ENCODE data around the gene MYBPH. TPM values are rescaled to one million over a fixed set of nuclear protein-coding genes. Genes with fewer than 3 reads are reported as not detected.

The MYBPH gene
- total RNA-seq, 1 donor from 2014 or later = not detected

GRCh38 chr1:203167913-203168200 lies 7.8 kb downstream of the MYBPH start:
- H3K4me3 ChIP-seq (ENCODE audit: insufficient read depth, low read depth, low read length) = no peak overlapping the region
- no peaks in the 10 kb centered on the region for H3K4me1 ChIP-seq (ENCODE audit: insufficient read depth, low read length)
- H3K27ac Mint-ChIP-seq (ENCODE audit: unreplicated experiment) = no peak overlapping the region
- no peaks in the 10 kb centered on the region for H3K36me3 ChIP-seq (ENCODE audit: insufficient read depth, low read length)
- H3K27ac ChIP-seq (ENCODE audit: low read depth, low read length) = no peak overlapping the region
- H3K4me2 ChIP-seq (ENCODE audit: low read length) = no peak overlapping the region
- H3K9me3 Mint-ChIP-seq (ENCODE audit: unreplicated experiment) = peaks cover 17% of the 10 kb centered on the region
- peaks cover 58% of the 10 kb centered on the region for H3K27me3 Mint-ChIP-seq (ENCODE audit: low read depth, unreplicated experiment)
- peaks cover 2% of the 10 kb centered on the region for H3K27me3 ChIP-seq (ENCODE audit: insufficient read depth, low read length)
- peaks cover 3% of the 10 kb centered on the region for H4K20me1 ChIP-seq (ENCODE audit: insufficient read depth, low read length)
- no peak for DNase-seq (ENCODE audit: low read depth)
- no peak for TF ChIP-seq EZH2 (IDR thresholded peaks at IDR 0.05; ENCODE audit: insufficient read depth, low read length)
- TF ChIP-seq, protein P1, sequence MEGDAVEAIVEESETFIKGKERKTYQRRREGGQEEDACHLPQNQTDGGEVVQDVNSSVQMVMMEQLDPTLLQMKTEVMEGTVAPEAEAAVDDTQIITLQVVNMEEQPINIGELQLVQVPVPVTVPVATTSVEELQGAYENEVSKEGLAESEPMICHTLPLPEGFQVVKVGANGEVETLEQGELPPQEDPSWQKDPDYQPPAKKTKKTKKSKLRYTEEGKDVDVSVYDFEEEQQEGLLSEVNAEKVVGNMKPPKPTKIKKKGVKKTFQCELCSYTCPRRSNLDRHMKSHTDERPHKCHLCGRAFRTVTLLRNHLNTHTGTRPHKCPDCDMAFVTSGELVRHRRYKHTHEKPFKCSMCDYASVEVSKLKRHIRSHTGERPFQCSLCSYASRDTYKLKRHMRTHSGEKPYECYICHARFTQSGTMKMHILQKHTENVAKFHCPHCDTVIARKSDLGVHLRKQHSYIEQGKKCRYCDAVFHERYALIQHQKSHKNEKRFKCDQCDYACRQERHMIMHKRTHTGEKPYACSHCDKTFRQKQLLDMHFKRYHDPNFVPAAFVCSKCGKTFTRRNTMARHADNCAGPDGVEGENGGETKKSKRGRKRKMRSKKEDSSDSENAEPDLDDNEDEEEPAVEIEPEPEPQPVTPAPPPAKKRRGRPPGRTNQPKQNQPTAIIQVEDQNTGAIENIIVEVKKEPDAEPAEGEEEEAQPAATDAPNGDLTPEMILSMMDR (IDR thresholded peaks at IDR 0.05; ENCODE audit: insufficient read depth, low read depth, low read length) = no peak
- H3K4me1 Mint-ChIP-seq (ENCODE audit: low read depth, unreplicated experiment) = peaks cover 5% of the 10 kb centered on the region
- H3K79me2 ChIP-seq (ENCODE audit: insufficient read depth, low read length) = no peaks in the 10 kb centered on the region
- FAIRE-seq = no peak
- H3K9me3 ChIP-seq (ENCODE audit: insufficient read depth, low read depth, low read length) = no peaks in the 10 kb centered on the region
- H3K9ac ChIP-seq (ENCODE audit: low read length) = no peak overlapping the region
- peaks cover 24% of the 10 kb centered on the region for H3K36me3 Mint-ChIP-seq (ENCODE audit: low read depth, unreplicated experiment)
- no peak overlapping the region for H3K4me3 Mint-ChIP-seq (ENCODE audit: unreplicated experiment)
- no peak overlapping the region for H2AFZ ChIP-seq (ENCODE audit: low read depth, low read length)

DNA sequence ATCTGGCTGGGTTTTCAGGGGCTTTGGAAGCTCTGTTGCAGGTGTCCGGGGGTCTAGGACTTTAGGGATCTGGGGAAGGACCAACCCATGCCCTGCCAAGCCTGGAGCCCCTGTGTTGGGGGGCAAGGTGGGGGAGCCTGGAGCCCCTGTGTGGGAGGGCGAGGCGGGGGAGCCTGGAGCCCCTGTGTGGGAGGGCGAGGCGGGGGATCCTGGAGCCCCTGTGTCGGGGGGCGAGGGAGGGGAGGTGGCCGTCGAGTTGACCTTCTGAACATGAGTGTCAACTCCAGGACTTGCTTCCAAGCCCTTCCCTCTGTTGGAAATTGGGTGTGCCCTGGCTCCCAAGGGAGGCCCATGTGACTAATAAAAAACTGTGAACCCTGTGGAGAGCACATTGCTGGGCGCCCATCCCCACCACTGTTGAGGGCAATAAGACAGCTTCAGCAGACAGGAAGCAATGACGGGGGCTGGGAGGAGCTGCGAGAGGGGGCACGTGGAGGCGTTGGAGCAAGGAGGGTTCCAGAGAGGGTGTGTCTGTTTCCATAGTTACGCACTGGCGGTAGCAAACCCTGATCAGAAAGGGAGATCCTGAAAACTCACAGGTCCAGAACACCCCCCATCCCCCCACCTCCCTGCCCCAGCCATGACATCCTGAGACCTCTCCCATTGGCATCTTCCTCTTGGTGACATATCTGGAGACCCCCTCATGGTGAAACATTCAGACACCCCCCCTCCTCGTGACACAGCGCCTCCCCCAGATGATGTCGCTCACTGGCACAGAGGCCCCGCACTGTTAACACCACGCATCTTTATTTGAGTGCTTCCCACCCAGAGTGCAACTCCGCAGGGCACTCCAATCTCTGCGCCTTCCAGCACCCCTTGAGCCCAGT lies 8.4 kb downstream of the MYBPH start:
- TF ChIP-seq EZH2 (IDR thresholded peaks at IDR 0.05; ENCODE audit: insufficient read depth, low read length) = no peak
- TF ChIP-seq, protein P1 (IDR thresholded peaks at IDR 0.05; ENCODE audit: insufficient read depth, low read depth, low read length) = no peak
- FAIRE-seq = no peak
- H4K20me1 ChIP-seq (ENCODE audit: insufficient read depth, low read length) = peaks cover 3% of the 10 kb centered on the region

More for the DNA sequence above, 8.4 kb downstream of the MYBPH start:
- no peaks in the 10 kb centered on the region for H3K9me3 ChIP-seq (ENCODE audit: insufficient read depth, low read depth, low read length)
- H3K36me3 Mint-ChIP-seq (ENCODE audit: low read depth, unreplicated experiment) = peaks cover 27% of the 10 kb centered on the region
- H3K9me3 Mint-ChIP-seq (ENCODE audit: unreplicated experiment) = peaks cover 19% of the 10 kb centered on the region
- peaks cover 3% of the 10 kb centered on the region for H3K4me1 Mint-ChIP-seq (ENCODE audit: low read depth, unreplicated experiment)
- H3K36me3 ChIP-seq (ENCODE audit: insufficient read depth, low read length) = no peaks in the 10 kb centered on the region
- no peaks in the 10 kb centered on the region for H3K4me1 ChIP-seq (ENCODE audit: insufficient read depth, low read length)
- no peak overlapping the region for H2AFZ ChIP-seq (ENCODE audit: low read depth, low read length)
- peaks cover 64% of the 10 kb centered on the region for H3K27me3 Mint-ChIP-seq (ENCODE audit: low read depth, unreplicated experiment)
- no peak overlapping the region for H3K27ac ChIP-seq (ENCODE audit: low read depth, low read length)
- H3K4me3 Mint-ChIP-seq (ENCODE audit: unreplicated experiment) = no peak overlapping the region
- H3K9ac ChIP-seq (ENCODE audit: low read length) = no peak overlapping the region
- H3K4me2 ChIP-seq (ENCODE audit: low read length) = no peak overlapping the region
- DNase-seq (ENCODE audit: low read depth) = no peak
- peaks cover 2% of the 10 kb centered on the region for H3K27me3 ChIP-seq (ENCODE audit: insufficient read depth, low read length)
- no peaks in the 10 kb centered on the region for H3K79me2 ChIP-seq (ENCODE audit: insufficient read depth, low read length)
- no peak overlapping the region for H3K4me3 ChIP-seq (ENCODE audit: insufficient read depth, low read depth, low read length)
- H3K27ac Mint-ChIP-seq (ENCODE audit: unreplicated experiment) = no peak overlapping the region

All from astrocyte (in vitro differentiated cells and primary cell).